Kidney capillary endothelial cell (primary cell): ENCODE measurements around the gene AIF1.

Experiments used
- DNase-seq: peaks from one replicate; pipeline ENCODE4 v3.0.0-alpha.2; 2018; ENCODE audit warnings: low spot score

AIF1 gene

DNA sequence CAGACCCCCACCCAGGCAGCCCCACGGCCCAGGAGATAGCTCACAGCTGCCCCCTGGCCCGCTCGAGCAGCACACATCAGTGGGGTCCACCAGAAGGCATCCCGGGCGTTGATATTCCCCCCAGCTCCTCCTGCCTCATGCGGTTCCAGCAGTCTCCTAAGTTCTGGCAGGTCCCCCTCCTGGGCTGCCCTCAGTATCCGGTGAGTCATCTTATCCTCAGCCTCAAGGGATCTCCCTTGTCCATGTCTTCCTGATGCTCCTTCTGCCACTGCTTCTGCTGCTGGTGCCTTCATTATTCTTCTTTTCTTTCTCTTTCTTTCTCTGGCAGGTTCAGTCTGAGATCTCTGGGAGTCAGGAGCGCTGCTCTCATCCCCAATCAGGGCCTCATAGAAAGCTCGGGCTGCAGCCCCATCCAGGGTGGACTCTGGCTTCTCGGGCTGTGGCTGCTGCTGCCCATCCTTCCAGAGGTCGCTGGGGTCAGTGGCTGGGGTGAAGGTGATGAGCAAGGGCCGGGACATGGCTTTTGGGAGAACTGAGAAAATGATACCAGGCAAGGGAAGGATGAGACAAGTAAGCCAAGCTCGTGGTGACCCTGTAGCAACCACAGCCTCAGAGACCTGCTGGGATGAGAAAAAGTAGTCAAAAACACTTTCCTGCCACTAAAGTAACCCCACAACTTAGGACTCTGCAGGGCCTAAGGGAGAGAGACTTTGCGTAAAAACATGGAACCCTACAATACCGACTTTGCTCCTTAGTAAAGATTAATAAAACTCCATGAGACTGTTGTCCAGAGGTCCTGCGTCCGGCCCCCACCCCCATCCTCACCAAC lies 49.1 kb downstream of the AIF1 start:
- DNase-seq = peak; percentile 76

DNA sequence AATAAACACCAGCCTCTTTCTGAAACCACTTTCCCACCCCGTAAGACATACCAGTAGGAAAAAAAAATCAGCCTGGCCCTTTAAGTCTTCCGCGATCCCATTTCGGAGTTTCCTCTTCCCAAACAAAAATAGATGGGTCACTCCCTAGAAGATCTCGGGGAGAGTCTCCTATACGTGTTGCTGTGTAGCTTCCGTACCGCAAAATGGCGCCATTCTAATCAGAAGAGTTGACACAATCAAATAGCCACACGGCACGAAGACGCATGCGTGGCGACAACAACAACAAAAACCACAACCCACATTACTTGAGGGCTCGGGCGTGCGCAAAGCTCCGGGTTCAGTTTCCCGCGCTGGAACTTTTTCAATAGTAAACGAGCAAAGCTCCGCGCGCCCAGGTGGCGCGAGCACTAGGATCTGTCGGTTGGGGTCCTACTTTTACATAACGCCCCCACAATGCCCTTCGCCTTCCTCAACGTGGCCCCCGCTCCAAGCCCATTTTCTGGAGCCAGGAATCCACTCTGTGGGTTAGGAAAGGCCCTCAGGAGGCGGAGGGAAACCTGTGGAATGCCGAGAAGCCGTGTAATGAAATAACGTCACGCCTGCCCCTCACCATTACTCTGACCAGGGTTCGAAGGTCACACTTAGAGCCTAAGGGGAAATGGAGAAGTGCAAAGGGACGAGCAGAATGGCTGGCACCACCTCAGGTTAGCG lies 49.9 kb downstream of the AIF1 start, which contains the start of gene GPANK1:
TSS of gene GPANK1 (minus strand) at position 208 of the 711 bp plus-strand sequence. CDS start 519 bp downstream, outside the sequence.
- DNase-seq = peak; percentile 91

DNA sequence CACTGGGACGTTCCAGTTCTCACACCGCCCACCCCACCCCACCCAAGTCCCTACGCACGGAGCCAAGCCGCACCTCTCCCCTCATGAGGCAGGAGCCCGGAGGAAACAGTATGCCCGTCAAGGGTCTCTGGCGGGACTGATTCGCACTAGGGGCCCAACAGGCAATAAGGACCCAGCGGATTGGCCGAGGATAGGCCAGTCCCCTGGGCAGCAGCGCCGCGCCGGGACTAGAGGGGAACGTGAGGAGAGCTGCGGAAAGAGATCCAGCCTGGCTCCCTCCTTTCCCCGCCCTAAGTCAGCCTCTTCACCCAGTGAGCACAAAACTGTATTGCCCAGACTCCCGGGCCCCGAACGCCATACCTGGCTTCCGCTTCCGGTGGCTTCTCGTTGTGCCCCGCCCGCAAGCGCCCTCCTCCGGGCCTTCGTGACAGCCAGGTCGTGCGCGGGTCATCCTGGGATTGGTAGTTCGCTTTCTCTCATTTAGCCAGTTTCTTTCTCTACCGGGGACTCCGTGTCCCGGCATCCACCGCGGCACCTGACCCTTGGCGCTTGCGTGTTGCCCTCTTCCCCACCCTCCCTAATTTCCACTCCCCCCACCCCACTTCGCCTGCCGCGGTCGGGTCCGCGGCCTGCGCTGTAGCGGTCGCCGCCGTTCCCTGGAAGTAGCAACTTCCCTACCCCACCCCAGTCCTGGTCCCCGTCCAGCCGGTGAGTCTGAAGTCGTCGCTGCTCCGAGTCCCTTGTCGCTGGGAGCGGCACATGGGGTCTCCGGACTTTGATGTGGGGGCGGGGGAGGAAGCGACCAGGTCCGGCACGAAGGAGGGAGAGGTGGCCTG lies 50.7 kb downstream of the AIF1 start, which contains the start of gene CSNK2B:
TSS of gene CSNK2B (plus strand) at position 580 of the 836 bp plus-strand sequence. CDS start 752 bp downstream, outside the sequence.
- peak; percentile 95 for DNase-seq

DNA sequence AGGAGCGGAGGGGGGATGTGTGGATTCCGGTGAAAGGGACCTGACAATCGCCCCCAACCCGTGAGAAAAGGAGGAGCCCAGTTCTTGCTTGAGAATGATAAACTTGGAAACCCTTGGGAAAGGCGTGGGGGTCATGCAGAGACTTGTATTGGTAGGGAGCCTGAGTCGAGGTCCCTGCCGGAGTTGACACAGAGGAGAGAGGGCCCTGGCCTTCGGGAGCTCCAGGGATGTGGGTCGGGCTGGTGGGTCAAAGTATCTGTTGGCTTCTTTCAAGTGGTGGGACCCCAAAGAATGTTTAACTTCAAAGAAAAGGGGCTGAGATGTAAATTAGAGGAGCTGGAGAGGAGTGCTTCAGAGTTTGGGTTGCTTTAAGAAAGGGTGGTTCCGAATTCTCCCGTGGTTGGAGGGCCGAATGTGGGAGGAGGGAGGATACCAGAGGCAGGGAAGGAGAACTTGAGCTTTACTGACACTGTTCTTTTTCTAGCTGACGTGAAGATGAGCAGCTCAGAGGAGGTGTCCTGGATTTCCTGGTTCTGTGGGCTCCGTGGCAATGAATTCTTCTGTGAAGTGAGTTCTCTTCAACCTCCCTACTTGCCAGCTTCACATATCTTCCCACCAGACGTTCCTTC lies 51.4 kb downstream of the AIF1 start:
- no peak for DNase-seq
